22Rv1 (cell line): ENCODE results near the gene TTC21A.

Experiments
- H3K27ac ChIP-seq: fragments of 450-650 bp; 2 replicates; pipeline ENCODE4 v1.5.1; 2017
- ZFX ChIP-seq: fragments of 450-650 bp; IDR thresholded peaks from 2 replicates; pipeline ENCODE4 v1.6.1; 2017; ENCODE audit warnings: antibody characterized with exemption, borderline replicate concordance
- TF ChIP-seq, protein P1 (sequence below): fragments of 450-650 bp; IDR thresholded peaks from 2 replicates; pipeline ENCODE4 v1.5.1; 2017; ENCODE audit warnings: mild to moderate bottlenecking

Gene TTC21A

DNA sequence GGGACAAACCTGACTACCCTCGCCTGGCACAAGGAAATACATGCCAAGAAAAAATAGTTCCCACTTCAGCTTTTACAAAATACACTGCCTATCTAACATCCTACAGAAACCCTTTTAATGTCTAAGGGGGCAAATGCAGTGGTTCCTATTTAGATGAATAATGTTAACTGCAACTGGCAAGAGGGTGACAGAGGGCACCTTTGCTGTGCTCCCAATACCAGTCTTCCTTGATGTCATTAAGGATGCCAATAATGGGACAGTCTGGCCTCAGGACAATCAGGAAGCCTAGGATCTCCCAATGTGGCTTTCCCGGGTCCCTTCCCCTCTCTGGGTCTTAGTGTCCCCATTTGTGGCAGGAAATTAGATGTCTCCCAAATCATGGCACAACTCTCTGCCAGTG, 32.0 kb downstream of the TTC21A start:
- peak overlapping the region; percentile 96 for H3K27ac ChIP-seq
- TF ChIP-seq ZFX = no peak
- TF ChIP-seq, protein P1, sequence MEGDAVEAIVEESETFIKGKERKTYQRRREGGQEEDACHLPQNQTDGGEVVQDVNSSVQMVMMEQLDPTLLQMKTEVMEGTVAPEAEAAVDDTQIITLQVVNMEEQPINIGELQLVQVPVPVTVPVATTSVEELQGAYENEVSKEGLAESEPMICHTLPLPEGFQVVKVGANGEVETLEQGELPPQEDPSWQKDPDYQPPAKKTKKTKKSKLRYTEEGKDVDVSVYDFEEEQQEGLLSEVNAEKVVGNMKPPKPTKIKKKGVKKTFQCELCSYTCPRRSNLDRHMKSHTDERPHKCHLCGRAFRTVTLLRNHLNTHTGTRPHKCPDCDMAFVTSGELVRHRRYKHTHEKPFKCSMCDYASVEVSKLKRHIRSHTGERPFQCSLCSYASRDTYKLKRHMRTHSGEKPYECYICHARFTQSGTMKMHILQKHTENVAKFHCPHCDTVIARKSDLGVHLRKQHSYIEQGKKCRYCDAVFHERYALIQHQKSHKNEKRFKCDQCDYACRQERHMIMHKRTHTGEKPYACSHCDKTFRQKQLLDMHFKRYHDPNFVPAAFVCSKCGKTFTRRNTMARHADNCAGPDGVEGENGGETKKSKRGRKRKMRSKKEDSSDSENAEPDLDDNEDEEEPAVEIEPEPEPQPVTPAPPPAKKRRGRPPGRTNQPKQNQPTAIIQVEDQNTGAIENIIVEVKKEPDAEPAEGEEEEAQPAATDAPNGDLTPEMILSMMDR = no peak

DNA sequence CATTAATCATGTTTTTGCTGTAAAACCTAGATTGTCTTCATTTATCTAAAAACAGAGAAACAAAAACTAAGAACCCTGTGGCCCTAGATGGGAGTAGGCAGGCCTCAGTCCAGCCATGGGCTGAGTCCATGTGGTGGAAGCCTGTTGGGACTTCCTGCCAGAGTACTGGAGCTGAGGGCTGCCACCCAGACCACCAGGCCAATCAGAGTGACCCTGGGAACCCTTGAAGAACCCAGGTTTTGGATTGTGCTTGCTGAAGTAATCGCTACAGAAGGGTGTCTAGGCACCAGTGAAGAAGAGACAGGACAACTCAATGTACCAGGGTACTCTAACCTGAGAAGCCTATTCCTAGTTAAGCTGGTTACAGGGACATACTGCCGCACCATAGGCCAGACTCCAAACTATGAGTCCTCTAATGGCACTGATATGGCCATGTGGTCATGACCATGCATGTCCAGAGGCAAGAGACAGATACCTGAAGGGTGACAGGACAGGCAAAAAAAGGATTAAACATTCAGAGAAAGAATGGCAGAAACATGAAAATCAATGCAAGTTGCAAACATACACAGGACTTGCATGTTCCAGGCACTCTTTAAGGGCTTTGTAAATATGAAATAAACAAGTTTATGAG, 33.0 kb downstream of the TTC21A start:
- peak overlapping the region; percentile 96 for H3K27ac ChIP-seq
- TF ChIP-seq, protein P1 = no peak
- no peak for TF ChIP-seq ZFX

DNA sequence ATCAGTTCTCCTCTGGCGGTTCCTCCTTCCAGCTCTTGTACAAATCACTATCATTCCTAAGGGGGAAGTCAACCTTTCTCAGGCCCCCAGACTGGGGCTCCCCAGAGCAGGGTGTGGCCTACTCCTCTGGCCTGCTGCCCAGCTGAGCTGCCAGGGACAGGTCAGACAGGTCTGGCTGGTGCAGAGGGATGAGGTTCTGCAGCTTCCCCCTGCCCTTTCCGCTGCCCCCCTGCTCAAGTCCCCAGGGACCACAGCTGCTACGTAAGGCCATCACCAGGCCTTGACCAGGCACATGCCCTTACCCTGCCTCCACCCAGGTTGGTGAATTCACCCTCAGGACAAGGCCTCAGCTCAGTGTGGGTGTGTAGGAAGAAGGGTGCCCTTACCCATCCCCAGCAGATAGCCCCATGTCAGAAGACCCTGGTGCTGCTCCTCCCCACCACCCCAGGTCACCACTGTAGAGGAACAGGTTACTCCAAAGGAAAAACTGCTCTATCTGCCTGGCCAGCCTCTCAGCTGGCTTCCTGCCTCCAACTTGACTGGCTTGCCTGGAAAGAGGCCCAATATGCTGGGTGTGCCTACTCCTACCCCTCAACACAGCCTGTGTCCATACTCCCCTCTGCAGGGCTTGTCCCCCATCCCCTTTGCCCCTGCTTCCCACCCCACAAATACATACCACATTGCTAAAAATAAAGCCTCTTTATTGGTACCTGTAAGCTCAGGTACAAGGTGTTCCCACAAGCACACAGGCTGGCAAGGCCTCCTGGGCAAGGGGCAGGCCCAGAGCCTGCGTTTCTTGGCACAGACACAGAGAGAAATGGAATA, 33.9 kb downstream of the TTC21A start:
- peak overlapping the region; percentile 96 for H3K27ac ChIP-seq

DNA sequence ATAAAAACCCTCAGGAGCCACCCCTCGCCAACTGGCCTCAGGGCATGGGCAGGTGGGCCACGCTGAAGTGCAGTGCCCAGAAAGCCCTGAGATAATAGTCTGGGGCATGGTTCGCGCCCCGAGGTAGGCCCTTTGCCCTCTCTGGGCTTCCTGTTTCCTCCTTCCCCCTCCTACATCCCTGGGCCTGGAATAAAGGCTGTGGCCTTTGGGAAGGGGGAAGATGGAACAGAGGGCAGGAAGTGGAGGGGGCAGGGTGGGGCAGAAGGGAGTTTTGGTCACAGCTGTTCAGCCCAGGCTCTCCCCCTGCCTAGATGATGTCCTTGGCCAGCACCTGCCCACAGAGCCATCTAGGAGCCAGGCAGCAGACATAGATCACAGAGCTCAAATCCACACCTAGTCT, 34.6 kb downstream of the TTC21A start:
- H3K27ac ChIP-seq = peak overlapping the region; percentile 96
- no peak for TF ChIP-seq ZFX
- TF ChIP-seq, protein P1 = no peak

More for the DNA sequence above, 33.9 kb downstream of the TTC21A start:
- TF ChIP-seq ZFX = no peak
- TF ChIP-seq, protein P1 = no peak

DNA sequence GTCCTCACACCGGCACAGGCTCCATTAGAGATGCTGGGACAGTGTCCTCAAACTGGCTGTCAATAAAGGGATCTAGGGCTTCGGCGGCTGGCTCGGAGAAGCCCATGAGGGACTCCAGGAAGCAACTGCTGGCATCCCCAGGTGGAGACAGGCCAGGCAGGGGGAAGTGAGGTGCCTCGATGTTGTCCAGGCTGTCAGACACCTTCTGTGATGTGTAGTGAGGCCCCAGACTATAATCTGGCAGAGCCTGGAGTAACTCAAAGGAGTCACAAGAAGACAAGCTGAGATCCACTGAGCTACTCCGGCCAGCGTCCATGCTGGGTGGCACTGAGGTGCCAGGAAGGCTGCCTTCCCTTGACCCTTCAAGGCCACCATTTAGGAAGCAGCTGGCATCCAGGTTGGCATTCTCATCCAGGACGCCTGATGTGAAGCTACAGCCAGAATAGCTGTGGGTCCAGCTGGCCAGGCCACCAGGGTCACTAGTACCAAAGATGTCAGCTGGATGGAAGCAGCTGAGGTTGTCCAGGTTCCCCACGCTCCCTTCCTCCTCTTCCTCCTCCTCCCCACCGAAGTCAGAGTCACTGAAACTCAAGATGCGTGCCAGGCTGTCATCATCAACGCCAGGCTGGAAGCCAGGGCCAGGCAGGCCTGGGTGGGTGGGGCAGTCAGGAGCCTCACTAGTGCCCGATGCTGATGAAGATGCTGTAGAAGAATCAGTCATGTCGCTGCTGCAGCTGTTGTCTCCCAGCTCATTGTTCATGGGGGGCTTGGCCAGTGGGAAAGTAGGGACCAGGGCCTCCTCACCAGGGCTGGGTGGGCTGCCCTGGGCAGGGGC, 35.8 kb downstream of the TTC21A start:
- peak overlapping the region; percentile 96 for H3K27ac ChIP-seq
- TF ChIP-seq, protein P1 = no peak
- no peak for TF ChIP-seq ZFX

DNA sequence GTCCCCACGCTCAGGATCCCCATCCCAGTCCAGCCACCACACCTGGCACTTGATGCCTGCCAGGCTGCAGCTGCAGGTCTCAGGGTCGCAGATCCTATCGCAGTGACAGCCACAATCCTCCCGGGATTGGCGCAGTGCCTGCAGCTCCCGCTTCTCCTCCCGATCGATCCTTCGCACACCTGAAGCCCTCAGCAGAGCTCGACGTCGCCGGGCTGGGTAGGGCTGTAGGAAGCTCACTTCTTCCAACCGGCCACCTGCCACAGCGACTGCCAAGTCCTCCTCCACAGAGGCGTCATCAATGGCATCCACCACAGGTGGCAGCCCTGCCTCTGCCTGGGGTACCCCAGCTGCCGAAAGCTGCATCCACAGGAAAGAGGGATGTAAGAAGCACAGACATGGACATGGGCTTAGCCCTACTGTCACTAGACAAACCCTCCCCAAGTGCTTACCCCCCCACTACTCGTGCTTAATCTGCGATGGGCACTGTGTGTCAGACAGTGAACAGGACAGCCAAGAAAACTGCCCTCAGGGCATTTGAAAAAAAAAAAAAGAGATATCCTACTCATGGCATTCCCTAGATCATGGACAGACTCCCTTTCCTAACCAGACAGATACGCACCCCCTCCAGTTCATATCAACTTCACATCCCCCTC, 36.7 kb downstream of the TTC21A start:
- peak overlapping the region; percentile 96 for H3K27ac ChIP-seq
- no peak for TF ChIP-seq ZFX
- TF ChIP-seq, protein P1 = no peak
